HepG2 (cell line): ENCODE measurements around the gene UTP3. TPM values are rescaled to one million over a fixed set of nuclear protein-coding genes. Genes with fewer than 3 reads are reported as not detected.
A peak's percentile ranks its signal among the peaks of the same experiment; 100 is the strongest.

Experiments used
- CCDC6 ChIP-seq: sonication (generic); formaldehyde crosslinking; IDR thresholded peaks from 2 replicates; pipeline ENCODE4 v1.8.1; 2022; ENCODE audit warnings: mild to moderate bottlenecking, missing genetic modification reagents, moderate library complexity
- CENPT ChIP-seq: sonication (generic); formaldehyde crosslinking; IDR thresholded peaks from 2 replicates; pipeline ENCODE4 v1.8.0; 2022; ENCODE audit warnings: low read depth, mild to moderate bottlenecking, moderate library complexity, missing genetic modification reagents
- DBP ChIP-seq: sonication (generic); formaldehyde crosslinking; IDR thresholded peaks from 2 replicates; pipeline ENCODE4 v1.4.0; 2020; ENCODE audit warnings: missing genetic modification reagents; ENCODE audit errors: not compliant biosample characterization
- DNMT3B ChIP-seq: conservative IDR thresholded peaks from 2 replicates; pipeline ENCODE4 v1.6.1; 2016; ENCODE audit warnings: missing biosample characterization, control low read depth
- HCFC1 ChIP-seq: fragments of 150-350 bp; IDR thresholded peaks from 2 replicates; pipeline ENCODE4 v1.6.1; 2014; ENCODE audit warnings: low read depth, low read length
- HMG20A ChIP-seq: IDR thresholded peaks from 2 replicates; pipeline ENCODE4 v1.6.1; 2016; ENCODE audit warnings: borderline replicate concordance
- LCORL ChIP-seq, 2 experiments: fragments of 450-650 bp in 1 of 2; sonication (generic) in 1 of 2; formaldehyde crosslinking in 1 of 2; IDR thresholded peaks; 2 replicates each; pipeline versions ENCODE4 v1.5.0 to v1.6.1; 2017 to 2020; ENCODE audit warnings: antibody characterized with exemption in 1 of 2, missing genetic modification reagents in 1 of 2
- MYC ChIP-seq: sonication (generic); formaldehyde crosslinking; IDR thresholded peaks from 2 replicates; pipeline ENCODE4 v1.9.0; 2021; ENCODE audit warnings: missing genetic modification reagents, borderline replicate concordance
- ONECUT2 ChIP-seq: sonication (generic); formaldehyde crosslinking; IDR thresholded peaks from 2 replicates; pipeline ENCODE4 v1.4.0; 2020; ENCODE audit warnings: missing genetic modification reagents
- PREB ChIP-seq: sonication (generic); formaldehyde crosslinking; IDR thresholded peaks from 2 replicates; pipeline ENCODE4 v1.4.0; 2020; ENCODE audit warnings: missing genetic modification reagents
- RBM39 ChIP-seq: fragments of 200-400 bp; formaldehyde crosslinking; IDR thresholded peaks from one replicate; pipeline ENCODE4 v1.6.1; 2018; ENCODE audit warnings: antibody characterized with exemption, mild to moderate bottlenecking, low read depth, low read length; ENCODE audit not compliant: poor library complexity, severe bottlenecking
- RORA ChIP-seq: sonication (generic); formaldehyde crosslinking; IDR thresholded peaks from 2 replicates; pipeline ENCODE4 v1.5.0; 2020; ENCODE audit warnings: mild to moderate bottlenecking, missing genetic modification reagents, moderate library complexity
- ZBTB39 ChIP-seq: sonication (generic); formaldehyde crosslinking; IDR thresholded peaks from 2 replicates; pipeline ENCODE4 v1.5.0; 2020; ENCODE audit warnings: missing genetic modification reagents
- ZFYVE20 ChIP-seq: sonication (generic); formaldehyde crosslinking; IDR thresholded peaks from 2 replicates; pipeline ENCODE4 v1.8.0; 2023; ENCODE audit warnings: low read depth, mild to moderate bottlenecking, moderate library complexity, missing genetic modification reagents, borderline replicate concordance
- ZMAT3 ChIP-seq: sonication (generic); formaldehyde crosslinking; conservative IDR thresholded peaks from 2 replicates; pipeline ENCODE4 v1.7.0; 2021; ENCODE audit warnings: missing genetic modification reagents
- ZNF274 ChIP-seq: sonication (generic); formaldehyde crosslinking; IDR thresholded peaks from 2 replicates; pipeline ENCODE4 v1.5.1; 2020; ENCODE audit warnings: mild to moderate bottlenecking, missing genetic modification reagents
- ZNF3 ChIP-seq: IDR thresholded peaks from 2 replicates; pipeline ENCODE4 v1.7.0; 2017; ENCODE audit warnings: inconsistent platforms
- ZNF362 ChIP-seq: sonication (generic); formaldehyde crosslinking; IDR thresholded peaks from 2 replicates; pipeline ENCODE4 v1.4.0; 2020; ENCODE audit warnings: missing genetic modification reagents, mild to moderate bottlenecking, borderline replicate concordance
- ZNF530 ChIP-seq: sonication (generic); formaldehyde crosslinking; IDR thresholded peaks from 2 replicates; pipeline ENCODE4 v1.5.0; 2020; ENCODE audit warnings: low read depth, mild to moderate bottlenecking, missing genetic modification reagents
- ZNF570 ChIP-seq: sonication (generic); formaldehyde crosslinking; IDR thresholded peaks from 2 replicates; pipeline ENCODE4 v1.4.0; 2020; ENCODE audit warnings: mild to moderate bottlenecking, missing genetic modification reagents, borderline replicate concordance
- ZNF577 ChIP-seq: sonication (generic); formaldehyde crosslinking; IDR thresholded peaks from 2 replicates; pipeline ENCODE4 v1.4.0; 2020; ENCODE audit warnings: mild to moderate bottlenecking, low read depth, missing genetic modification reagents, borderline replicate concordance
- ZNF597 ChIP-seq: sonication (generic); formaldehyde crosslinking; IDR thresholded peaks from 2 replicates; pipeline ENCODE4 v1.5.0; 2020; ENCODE audit warnings: missing genetic modification reagents
- polyA plus RNA-seq, 8 experiments: library from polyadenylated mRNA; depleted of rRNA in 3 of 8; stranded (reverse) in 7 of 8; unstranded in 1 of 8; fragments of >200 nt; fragmentation: Illumina TruSeq in 4 of 8; extraction: Trizol in 4 of 8; gene quantifications; 2 replicates each; pipeline versions ENCODE4 v1.2.1 to v1.2.3, GENCODE V29; 2011 to 2016; ENCODE audit warnings: low read depth in 4 of 8, missing spikeins in 1 of 8, mixed read lengths in 1 of 8; ENCODE audit not compliant: insufficient read depth in 1 of 8
- total RNA-seq, 5 experiments: library from RNA; depleted of rRNA; stranded (reverse); fragments of >200 nt; fragmentation: Illumina TruSeq; extraction: Trizol; gene quantifications; 2 replicates each; pipeline ENCODE4 v1.2.3, GENCODE V29; 2016; ENCODE audit warnings: low read depth in 1 of 5

Gene UTP3
- total and polyA plus RNA-seq, 2 of the 13 experiments (the other 11 are each of a cell fraction or from before 2014, with no cell fraction given) = 6.9 to 19.5 TPM

- TF ChIP-seq PREB = peak; percentile 46; the same call in 1 of the 2 replicates
- peak; percentile 55 for TF ChIP-seq RBM39
- TF ChIP-seq RORA (CRISPR knock-in tag) = no peak
- no peak for TF ChIP-seq CENPT (CRISPR knock-in tag)
- 0 out of 2 replicates have a peak, but pooled peaks have one; percentile 12 for TF ChIP-seq ZFYVE20 (CRISPR knock-in tag)
- peak; percentile 50; the same call in 1 of the 2 replicates for TF ChIP-seq ZNF362 (CRISPR knock-in tag)
- TF ChIP-seq DBP (CRISPR knock-in tag) = no peak
- TF ChIP-seq HCFC1 = peak; percentile 73
- TF ChIP-seq ZNF577 = no peak
- peak; percentile 87; the same call in 1 of the 2 replicates for TF ChIP-seq ZMAT3 (CRISPR knock-in tag)
- TF ChIP-seq DNMT3B = peak; percentile 66; the same call in 1 of the 2 replicates
- TF ChIP-seq MYC (CRISPR knock-in tag) = peak; percentile 89
- TF ChIP-seq HMG20A (CRISPR knock-in tag) = peak; percentile 40; the same call in 1 of the 2 replicates
- no peak for TF ChIP-seq CCDC6 (CRISPR knock-in tag)
- no peak for TF ChIP-seq ZNF530 (CRISPR knock-in tag)
- no peak for TF ChIP-seq LCORL (IDR thresholded peaks at IDR 0.05)
- no peak; the same call in 1 of the 2 replicates for TF ChIP-seq LCORL (CRISPR knock-in tag; IDR thresholded peaks at IDR 0.05)
- TF ChIP-seq ZNF274 (CRISPR knock-in tag) = peak; percentile 67; the same call in 1 of the 2 replicates
- no peak for TF ChIP-seq ZBTB39
- no peak for TF ChIP-seq ZNF597 (CRISPR knock-in tag)
- TF ChIP-seq ZNF570 (CRISPR knock-in tag) = no peak
- TF ChIP-seq ONECUT2 (CRISPR knock-in tag) = peak; percentile 92
- no peak; the same call in 1 of the 2 replicates for TF ChIP-seq ZNF3 (CRISPR knock-in tag)
Measured at GRCh38 chr4:70687821-70688794, at the start of gene UTP3 (continued).
